ENCODE measurements around the gene RIGI.

- TF ChIP-seq CTCF (IDR thresholded peaks at IDR 0.05; ENCODE audit: borderline replicate concordance, extremely low read depth, low read length, poor library complexity, severe bottlenecking) (no peak), EZH2 (IDR thresholded peaks at IDR 0.05; ENCODE audit: borderline replicate concordance, low read depth, low read length, severe bottlenecking) (no peak)
These were observed 2.1 kb downstream of the RIGI start for GRCh38 chr9:32523910-32524309.

All from DND-41 (cell line).